ENCODE results near the gene TMEM267. TPM values are rescaled to one million over a fixed set of nuclear protein-coding genes. Genes with fewer than 3 reads are reported as not detected.

The TMEM267 gene
- total and polyA plus RNA-seq, 2 of the 4 experiments (the other 2 are of a cell fraction) = 9.2 to 12.0 TPM

DNA sequence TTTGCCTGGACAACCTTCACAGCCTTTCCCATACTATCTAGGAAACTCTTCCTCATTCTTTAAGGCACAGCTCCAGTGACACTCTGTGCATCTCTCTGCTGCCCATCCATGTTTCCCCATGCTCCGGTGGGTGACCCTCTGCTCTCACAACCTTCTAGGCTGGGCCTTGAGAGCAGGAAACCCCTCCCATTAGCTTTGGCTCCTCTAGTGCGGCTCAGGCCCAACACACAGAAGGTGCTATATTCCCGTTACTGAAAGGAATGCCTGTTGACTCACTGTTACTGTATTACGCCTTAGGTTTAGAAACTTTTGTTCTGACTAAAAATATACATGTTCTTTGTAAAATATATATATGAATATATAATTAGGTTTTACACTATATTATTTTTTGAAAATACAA lies 63.4 kb downstream of the TMEM267 start:
- Histone ChIP-seq H3K18ac (ENCODE audit: low read depth, low read length) (no peak overlapping the region), H4K8ac (ENCODE audit: low read depth in 2 of 2, low read length in 2 of 2) (no peak overlapping the region), H3K9me3 (ENCODE audit: control insufficient read depth, insufficient read depth, low read length) (no peaks in the 10 kb centered on the region), H3K4me3 (ENCODE audit: insufficient read depth, low read depth, low read length) (no peak overlapping the region), H3K79me1 (ENCODE audit: low read depth in 1 of 2, low read length in 2 of 2) (no peaks in the 10 kb centered on the region), H2BK5ac (ENCODE audit: low read depth, low read length, poor library complexity, severe bottlenecking) (no peak overlapping the region), H4K5ac (ENCODE audit: low read depth, low read length) (no peak overlapping the region), H2BK120ac (ENCODE audit: low read depth, low read length) (no peak overlapping the region), H3K27me3 (ENCODE audit: control insufficient read depth, insufficient read depth, low read length) (peaks cover 13% of the 10 kb centered on the region), H3K23ac (ENCODE audit: low read depth, low read length) (no peak overlapping the region), H3K27ac (ENCODE audit: insufficient read depth, low read length) (no peak overlapping the region), H3K4me2 (ENCODE audit: low read depth, low read length) (no peak overlapping the region), H4K91ac (ENCODE audit: insufficient read depth, low read depth, low read length) (no peak overlapping the region), H2AK5ac (ENCODE audit: low read depth, low read length) (no peak overlapping the region), H2AFZ (replicated peaks; ENCODE audit: low read length, poor library complexity) (no peak overlapping the region), H3K56ac (ENCODE audit: extremely low read depth, insufficient read depth, low read length) (no peak overlapping the region), H3K14ac (replicated peaks; ENCODE audit: low read depth, low read length) (no peak overlapping the region), H3K9ac (ENCODE audit: low read depth, low read length) (no peak overlapping the region), H2BK15ac (ENCODE audit: low read depth, low read length) (no peak overlapping the region), H3K9me1 (ENCODE audit: insufficient read depth, low read length) (no peaks in the 10 kb centered on the region; the same call in 1 of the 2 replicates), H2BK20ac (ENCODE audit: low read depth, low read length) (no peak overlapping the region), H2AK9ac (replicated peaks; ENCODE audit: low read depth, low read length, poor library complexity) (no peak overlapping the region), H3K4ac (ENCODE audit: low read depth, low read length) (no peak overlapping the region), H4K20me1 (ENCODE audit: insufficient read depth, low read length) (no peaks in the 10 kb centered on the region), H3K4me1 (ENCODE audit: control insufficient read depth, insufficient read depth, low read length) (no peaks in the 10 kb centered on the region), H3K36me3 (ENCODE audit: control insufficient read depth, insufficient read depth, low read length) (no peaks in the 10 kb centered on the region)
- intact Hi-C loops (cut with micrococcal nuclease) = no loop called here
- no TSS peak for BruUV-seq (replicated peaks)
- WGBS, 2 experiments (ENCODE audit: extremely low coverage in 2 of 2, insufficient read length in 1 of 2) = no CpG with 5 or more reads among the region's 4 CpGs
- in situ Hi-C loops (cut with MboI; ENCODE audit: low sequenced_read_pairs) = no loop called here
- dilution Hi-C loops (cut with HindIII; ENCODE audit: low sequenced_read_pairs, unreplicated experiment) = no loop called here
- ChIA-PET POLR2A (ENCODE audit: unreplicated experiment) (no interaction called here), CTCF (interaction anchor here (1.0 kb wide), 1 partner anchor 31 kb away, joined by 3 read pairs; no protein-coding TSS in a partner anchor)
- DNase-seq (no peak), ATAC-seq (ENCODE audit: low read depth) (no peak)
- TF ChIP-seq MAZ (IDR thresholded peaks at IDR 0.05; ENCODE audit: borderline replicate concordance, low read depth, low read length) (no peak), MAFK (IDR thresholded peaks at IDR 0.05; ENCODE audit: low read depth, low read length) (no peak), BHLHE40 (IDR thresholded peaks at IDR 0.05; ENCODE audit: low read depth, low read length) (no peak), RCOR1 (IDR thresholded peaks at IDR 0.05; ENCODE audit: insufficient replicate concordance, low read length) (no peak), NFE2L2 (IDR thresholded peaks at IDR 0.05; ENCODE audit: low read depth, low read length) (no peak), POLR2A (IDR thresholded peaks at IDR 0.05; ENCODE audit: low read depth, low read length) (no peak)
- TF ChIP-seq, protein P1, sequence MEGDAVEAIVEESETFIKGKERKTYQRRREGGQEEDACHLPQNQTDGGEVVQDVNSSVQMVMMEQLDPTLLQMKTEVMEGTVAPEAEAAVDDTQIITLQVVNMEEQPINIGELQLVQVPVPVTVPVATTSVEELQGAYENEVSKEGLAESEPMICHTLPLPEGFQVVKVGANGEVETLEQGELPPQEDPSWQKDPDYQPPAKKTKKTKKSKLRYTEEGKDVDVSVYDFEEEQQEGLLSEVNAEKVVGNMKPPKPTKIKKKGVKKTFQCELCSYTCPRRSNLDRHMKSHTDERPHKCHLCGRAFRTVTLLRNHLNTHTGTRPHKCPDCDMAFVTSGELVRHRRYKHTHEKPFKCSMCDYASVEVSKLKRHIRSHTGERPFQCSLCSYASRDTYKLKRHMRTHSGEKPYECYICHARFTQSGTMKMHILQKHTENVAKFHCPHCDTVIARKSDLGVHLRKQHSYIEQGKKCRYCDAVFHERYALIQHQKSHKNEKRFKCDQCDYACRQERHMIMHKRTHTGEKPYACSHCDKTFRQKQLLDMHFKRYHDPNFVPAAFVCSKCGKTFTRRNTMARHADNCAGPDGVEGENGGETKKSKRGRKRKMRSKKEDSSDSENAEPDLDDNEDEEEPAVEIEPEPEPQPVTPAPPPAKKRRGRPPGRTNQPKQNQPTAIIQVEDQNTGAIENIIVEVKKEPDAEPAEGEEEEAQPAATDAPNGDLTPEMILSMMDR (conservative IDR thresholded peaks at IDR 0.05; ENCODE audit: low read depth, low read length) = no peak

All from IMR-90 (cell line).